Activated naive CD4-positive, alpha-beta T cell treated with anti-CD3 and anti-CD28 coated beads, Interleukin-2, amount 50 U/mL, for 72 hours (primary cell): ENCODE measurements around the gene KATNIP. TPM values are rescaled to one million over a fixed set of nuclear protein-coding genes. Genes with fewer than 3 reads are reported as not detected.
"Not testable (repeated sequence)": the region's sequence is repeated elsewhere in the genome, so short reads cannot be mapped to it uniquely, and the experiment has no call there.

Source experiments
- ATAC-seq, 2 donors: fragments of 150-1000 bp; cut with Tn5 transposase; 2 replicates each; pipeline ENCODE4 v1.10.0; 2021; ENCODE audit warnings: mild to moderate bottlenecking in 2 of 2, moderate library complexity in 2 of 2
- DNase-seq, 2 donors: peaks; one replicate each; pipeline ENCODE4 v3.0.0; 2021 to 2022; ENCODE audit warnings: low spot score in 2 of 2
- H3K27ac Mint-ChIP-seq, 2 donors: one replicate each; pipeline ENCODE4 v1.8.0; 2022; ENCODE audit warnings: mild to moderate bottlenecking in 2 of 2, mixed read lengths in 2 of 2
- H3K36me3 Mint-ChIP-seq, 2 donors: one replicate each; pipeline ENCODE4 v1.8.0; 2022; ENCODE audit warnings: mixed read lengths in 2 of 2
- H3K9me3 Mint-ChIP-seq, 2 donors: one replicate each; pipeline ENCODE4 v1.8.0; 2022; ENCODE audit warnings: mixed read lengths in 2 of 2
- total RNA-seq, 2 donors: library from RNA; stranded (reverse); gene quantifications; one replicate each; pipeline ENCODE4 v1.2.3, GENCODE V29; 2022

Gene KATNIP
- total RNA-seq, 2 donors from 2014 or later, result 15.0 to 18.3 TPM

DNA sequence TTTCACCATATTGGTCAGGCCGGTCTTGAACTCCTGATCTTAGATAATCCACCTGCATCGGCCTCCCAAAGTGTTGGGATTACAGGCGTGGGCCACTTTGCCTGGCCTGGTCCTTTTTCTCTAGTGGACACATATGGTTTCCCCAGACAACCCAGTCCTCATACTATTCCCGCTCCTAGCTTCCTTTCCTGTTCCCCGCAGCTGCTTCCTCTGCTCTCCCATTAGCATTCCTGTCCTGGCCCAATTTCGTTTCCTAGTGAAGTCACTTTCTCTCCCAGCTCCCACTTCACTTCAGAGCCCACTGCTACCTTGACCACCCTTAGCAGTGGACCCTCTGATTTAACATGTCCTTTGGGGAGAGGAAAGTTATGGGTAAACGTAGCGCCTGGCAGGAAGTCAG, 11.3 kb downstream of the KATNIP start:
- ATAC-seq (no peak), DNase-seq (no peak)

DNA sequence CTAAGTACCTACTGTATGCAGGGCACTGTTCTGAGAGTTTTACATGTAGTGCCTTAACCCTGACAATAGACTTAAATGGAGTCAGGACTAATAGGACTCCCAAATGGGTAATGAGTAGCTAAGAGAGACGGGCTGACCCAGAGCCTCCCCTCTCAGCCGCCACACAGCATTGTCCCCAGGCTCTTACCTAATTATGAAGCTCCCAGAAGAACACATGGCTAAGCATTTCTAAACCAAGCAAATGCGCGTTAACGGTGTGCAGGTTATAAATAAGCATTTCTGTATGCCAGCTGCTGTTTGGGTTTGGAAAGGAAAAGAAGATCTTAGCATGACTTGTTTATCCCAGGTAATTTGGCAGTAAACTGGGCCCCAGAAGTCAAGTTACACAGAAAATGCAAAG, 14.3 kb downstream of the KATNIP start:
- Mint-ChIP-seq H3K9me3 (no peaks in the 10 kb centered on the region), H3K36me3 (no peaks in the 10 kb centered on the region), H3K27ac (no peak overlapping the region)
- ATAC-seq (no peak), DNase-seq (no peak)

More for the DNA sequence above, 11.3 kb downstream of the KATNIP start:
- no peak overlapping the region for H3K27ac Mint-ChIP-seq
- H3K9me3 Mint-ChIP-seq, result no peaks in the 10 kb centered on the region
- H3K36me3 Mint-ChIP-seq, result no peaks in the 10 kb centered on the region

DNA sequence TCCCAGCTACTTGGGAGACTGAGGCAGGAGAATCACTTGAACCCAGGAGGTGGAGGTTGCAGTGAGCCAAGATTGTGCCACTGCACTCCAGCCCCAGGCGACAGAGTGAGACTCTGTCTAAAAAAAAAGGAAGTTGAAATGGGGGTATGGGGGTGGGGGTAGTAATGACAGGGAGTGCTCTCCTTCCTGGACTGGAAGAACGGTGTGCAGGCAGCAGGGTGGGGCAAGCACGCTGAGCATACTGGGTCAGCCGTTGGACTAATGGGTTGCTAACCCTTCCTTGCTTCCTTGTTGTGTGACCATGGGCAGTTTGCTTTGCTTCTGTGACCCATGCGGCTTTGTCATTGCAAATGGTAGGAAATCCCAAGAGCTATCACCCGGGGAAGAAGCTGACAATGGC, 16.5 kb downstream of the KATNIP start:
- no peaks in the 10 kb centered on the region for H3K9me3 Mint-ChIP-seq
- ATAC-seq, result no peak

DNA sequence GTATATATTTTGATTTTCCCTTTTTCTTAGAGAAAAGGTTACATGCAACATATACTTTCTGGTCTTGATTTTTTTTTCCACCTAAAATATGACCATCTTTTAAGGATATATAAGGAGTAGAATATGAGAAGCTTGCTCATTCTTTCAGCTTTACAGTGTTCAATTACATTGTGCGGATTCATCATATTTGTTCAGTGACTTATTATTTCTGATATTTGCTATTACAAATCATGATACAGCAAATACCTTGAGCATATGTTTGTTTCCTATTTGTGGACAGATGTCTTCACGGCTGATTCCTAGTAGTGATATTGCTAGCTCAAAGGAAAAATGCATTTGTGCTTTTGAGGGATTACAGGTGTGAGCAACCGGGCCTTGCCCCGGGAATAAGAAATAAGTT, 18.1 kb downstream of the KATNIP start:
- Mint-ChIP-seq H3K27ac (no peak overlapping the region), H3K9me3 (no peaks in the 10 kb centered on the region), H3K36me3 (no peaks in the 10 kb centered on the region)
- no peak for ATAC-seq
- no peak for DNase-seq

More for the DNA sequence above, 16.5 kb downstream of the KATNIP start:
- DNase-seq, result no peak
- H3K36me3 Mint-ChIP-seq, result no peaks in the 10 kb centered on the region
- no peak overlapping the region for H3K27ac Mint-ChIP-seq

DNA sequence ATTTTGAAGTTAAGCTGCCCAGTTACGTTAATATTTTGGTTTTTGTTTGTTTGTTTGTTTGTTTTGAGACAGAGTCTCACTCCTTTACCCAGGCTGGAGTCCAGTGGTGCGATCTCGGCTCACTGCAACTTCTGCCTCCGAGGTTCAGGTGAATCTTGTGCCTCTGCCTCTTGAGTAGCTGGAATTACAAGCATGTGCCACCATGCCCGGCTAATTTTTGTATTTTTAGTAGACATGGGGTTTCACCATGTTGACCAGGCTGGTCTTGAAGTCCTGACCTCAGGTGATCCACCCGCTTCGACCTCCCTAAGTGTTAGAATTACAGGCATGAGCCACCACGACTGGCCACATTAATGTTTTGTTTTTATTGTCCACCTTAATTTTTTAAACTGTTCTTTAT, 21.0 kb downstream of the KATNIP start:
- not testable (repeated sequence) for DNase-seq, H3K9me3 Mint-ChIP-seq, H3K27ac Mint-ChIP-seq, ATAC-seq, H3K36me3 Mint-ChIP-seq

DNA sequence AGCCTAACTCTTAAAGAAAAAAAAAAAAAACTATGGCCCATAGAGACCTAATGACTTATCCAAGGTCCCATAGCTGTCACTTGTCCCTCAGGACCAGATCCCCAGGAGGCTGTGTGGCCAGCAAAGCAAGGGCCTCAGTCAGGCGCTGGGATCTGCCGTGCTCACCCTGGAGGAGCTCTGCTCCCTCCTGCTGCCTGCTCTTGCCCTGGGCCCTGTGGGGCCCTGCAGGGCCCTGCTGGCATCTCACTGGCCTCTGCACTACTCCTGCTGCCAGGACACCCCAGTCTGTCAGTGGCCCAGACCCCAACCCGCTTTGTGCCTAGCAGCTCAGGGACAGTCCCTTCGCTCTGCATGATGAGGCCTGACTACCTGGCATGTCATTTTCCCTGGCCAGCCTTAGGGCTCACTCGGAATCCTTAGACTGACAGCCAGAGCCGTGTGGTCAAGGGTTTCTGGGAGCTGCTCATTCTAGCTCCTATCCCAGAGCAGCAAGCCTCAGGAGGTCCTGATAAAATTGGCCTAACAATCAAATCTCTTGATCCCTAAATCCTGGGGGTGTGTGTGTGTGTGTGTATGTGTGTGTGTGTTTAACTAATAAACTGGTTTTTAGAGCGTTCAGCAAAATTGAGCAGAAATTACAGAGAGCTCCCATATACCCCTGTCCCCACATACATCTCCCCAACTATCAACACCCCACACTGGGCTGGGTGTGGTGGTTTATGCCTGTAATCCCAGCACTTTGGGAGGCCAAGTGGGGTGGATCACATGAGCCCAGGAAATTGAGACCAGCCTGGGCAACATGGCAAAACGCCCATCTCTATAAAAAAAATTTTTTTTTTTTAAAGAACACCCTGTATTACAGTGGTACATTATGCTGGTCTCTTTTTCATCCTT, 21.7 kb downstream of the KATNIP start:
- Mint-ChIP-seq H3K9me3 (no peaks in the 10 kb centered on the region), H3K36me3 (no peaks in the 10 kb centered on the region), H3K27ac (no peak overlapping the region)
- DNase-seq (no peak), ATAC-seq (no peak)

DNA sequence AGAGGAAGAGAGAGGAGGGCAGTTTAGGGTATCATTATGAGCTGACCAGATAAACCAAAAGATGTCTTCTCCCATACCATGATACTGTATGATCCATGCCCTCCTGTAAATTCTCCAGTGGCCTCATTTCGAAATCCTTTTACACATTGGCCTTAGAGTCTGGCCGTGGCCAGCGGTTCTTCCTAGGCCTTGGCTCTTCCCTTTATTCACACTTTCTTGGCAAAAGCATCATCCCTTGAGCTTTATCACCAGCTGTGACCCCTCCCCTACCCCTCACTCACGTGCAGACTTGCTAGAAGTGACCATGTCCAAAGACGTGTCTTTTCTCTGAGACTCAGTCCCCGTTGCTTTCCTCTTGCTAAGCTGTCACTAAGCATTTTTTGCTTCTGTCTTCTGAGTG, 22.8 kb downstream of the KATNIP start:
- ATAC-seq (no peak), DNase-seq (no peak)
- Mint-ChIP-seq H3K36me3 (no peaks in the 10 kb centered on the region), H3K27ac (no peak overlapping the region), H3K9me3 (no peaks in the 10 kb centered on the region)

DNA sequence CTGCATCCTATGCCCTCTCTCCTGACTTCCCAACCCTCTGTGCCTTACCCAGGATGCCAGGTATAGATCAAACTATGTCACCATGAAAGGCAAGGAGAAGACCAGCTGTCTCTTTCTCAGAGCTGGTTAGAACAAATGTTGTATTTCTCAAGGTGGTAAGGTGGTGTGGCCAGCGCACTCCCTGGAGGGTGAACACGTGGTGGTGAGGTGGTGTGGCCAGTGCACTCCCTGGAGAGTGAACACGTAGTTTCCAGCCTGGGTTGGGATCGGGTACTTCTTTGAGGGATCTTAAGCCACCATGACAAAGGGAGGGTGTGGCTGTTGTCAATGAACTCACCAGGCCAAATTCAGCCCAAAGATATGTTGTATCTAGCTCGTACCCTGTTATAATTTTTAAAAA, 26.8 kb downstream of the KATNIP start:
- Mint-ChIP-seq H3K27ac (no peak overlapping the region), H3K36me3 (peaks cover 7 to 10% of the 10 kb centered on the region in 2 donors), H3K9me3 (no peaks in the 10 kb centered on the region)
- DNase-seq (no peak), ATAC-seq (no peak)

DNA sequence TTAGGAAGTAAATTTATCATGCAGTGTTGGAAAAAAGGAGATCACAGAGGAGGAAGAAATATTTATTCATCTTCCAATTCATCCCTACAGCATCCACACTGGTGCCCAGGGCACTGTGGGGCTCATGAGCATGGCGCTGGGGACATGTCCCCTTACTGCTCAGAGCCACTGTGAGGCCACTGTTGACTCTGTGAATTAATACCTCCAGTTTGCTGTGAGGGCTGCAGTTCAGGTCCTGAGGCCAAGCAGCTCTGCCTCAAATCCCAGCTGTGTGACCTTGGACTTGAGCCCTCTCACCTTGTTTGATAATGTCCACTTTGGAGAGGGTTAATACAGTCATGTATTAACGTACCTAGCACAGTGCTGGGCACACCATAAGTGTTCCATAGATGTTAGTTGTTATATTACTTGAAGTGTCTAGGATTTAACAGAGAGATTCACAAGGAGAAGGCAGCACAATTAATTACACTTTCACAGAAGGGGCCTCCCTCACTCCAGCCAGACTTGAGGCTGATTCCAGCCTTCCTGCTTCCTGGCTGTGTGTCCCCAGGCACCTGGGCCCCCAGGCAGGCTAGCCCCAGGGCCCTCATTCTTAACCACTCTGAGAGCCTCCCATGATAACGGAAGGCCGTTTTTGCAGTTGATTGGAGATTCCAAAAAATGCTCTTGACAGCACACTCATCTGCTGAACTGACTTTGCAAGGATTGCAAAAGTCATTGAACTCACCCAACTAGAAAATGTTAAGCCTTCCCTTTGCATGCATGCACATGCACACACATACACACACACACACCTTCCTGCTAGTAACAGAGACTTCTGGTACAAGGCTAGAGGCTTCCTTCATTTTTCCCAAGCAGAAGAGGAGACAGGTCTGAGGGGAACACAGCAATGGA, 29.4 kb downstream of the KATNIP start:
- Mint-ChIP-seq H3K9me3 (no peaks in the 10 kb centered on the region), H3K27ac (peak overlapping the region in 1 of 2 donors; percentile 52), H3K36me3 (peaks cover 15 to 19% of the 10 kb centered on the region in 2 donors)
- DNase-seq (no peak), ATAC-seq (peak; percentile 43)

DNA sequence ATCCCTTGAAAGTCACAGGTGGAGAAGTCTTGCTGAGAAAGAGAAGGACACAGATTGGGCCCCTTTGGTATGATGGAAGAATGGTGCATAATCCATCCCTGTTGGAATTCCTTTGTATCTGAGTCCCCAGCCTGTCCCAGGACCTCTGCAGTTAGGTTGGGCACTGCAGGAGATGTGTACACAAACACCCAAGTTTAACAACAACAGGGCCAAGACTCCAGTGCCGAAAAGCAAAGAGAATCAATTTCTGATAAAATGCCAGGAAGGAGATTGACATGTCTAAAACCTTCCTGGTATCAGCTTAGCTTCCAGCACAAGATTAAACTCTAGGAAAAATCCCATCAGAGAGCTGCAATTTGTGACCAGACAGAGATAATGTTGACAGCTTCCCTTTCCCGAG, 32.9 kb downstream of the KATNIP start:
- ATAC-seq (no peak), DNase-seq (no peak)
- H3K9me3 Mint-ChIP-seq, result no peaks in the 10 kb centered on the region
- H3K36me3 Mint-ChIP-seq, result peaks cover 15 to 19% of the 10 kb centered on the region in 2 donors
- no peak overlapping the region for H3K27ac Mint-ChIP-seq

DNA sequence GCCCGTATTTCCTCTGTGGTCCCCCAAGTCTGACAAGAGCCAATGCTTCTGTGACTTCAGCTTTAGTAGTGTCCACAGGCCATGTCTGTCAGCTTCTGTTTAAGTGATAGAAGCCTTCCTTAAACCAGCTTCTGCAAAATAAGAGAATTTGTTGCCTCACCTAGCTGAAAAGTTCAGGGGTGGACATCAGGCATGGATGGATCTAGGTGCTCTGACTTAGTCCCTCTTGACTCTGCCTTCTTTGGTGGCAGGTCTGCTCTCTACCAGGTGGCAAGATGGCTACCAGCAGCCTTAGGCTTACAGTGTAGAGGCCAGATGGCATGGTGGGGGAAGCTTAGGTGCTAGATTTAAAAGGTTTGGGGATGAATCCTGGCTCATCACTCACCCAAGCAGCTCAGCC, 33.7 kb downstream of the KATNIP start:
- Mint-ChIP-seq H3K36me3 (peaks cover 15 to 19% of the 10 kb centered on the region in 2 donors), H3K27ac (no peak overlapping the region), H3K9me3 (no peaks in the 10 kb centered on the region)
- DNase-seq, result no peak
- no peak for ATAC-seq

DNA sequence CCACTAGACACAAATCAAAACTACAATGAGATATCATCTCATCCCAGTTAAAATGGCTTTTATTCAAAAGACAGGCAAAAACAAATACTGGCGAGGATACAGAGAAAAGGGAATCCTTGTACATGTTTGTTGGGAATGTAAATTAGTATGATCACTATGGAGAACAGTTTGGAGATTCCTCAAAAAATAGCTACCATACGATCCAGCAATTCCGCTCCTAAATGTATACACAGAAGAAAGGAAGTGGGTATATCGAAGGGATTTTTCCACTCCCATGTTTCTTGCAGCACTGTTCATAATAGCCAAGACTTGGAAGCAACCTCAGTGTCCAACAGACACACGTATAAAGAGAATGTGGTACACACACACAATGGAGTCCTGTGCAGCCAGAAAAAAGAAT, 35.3 kb downstream of the KATNIP start:
- DNase-seq (no peak), ATAC-seq (no peak)
- no peaks in the 10 kb centered on the region for H3K9me3 Mint-ChIP-seq
- peak overlapping the region in 1 of 2 donors; percentile 30 for H3K27ac Mint-ChIP-seq
- H3K36me3 Mint-ChIP-seq, result peaks cover 12 to 17% of the 10 kb centered on the region in 2 donors

DNA sequence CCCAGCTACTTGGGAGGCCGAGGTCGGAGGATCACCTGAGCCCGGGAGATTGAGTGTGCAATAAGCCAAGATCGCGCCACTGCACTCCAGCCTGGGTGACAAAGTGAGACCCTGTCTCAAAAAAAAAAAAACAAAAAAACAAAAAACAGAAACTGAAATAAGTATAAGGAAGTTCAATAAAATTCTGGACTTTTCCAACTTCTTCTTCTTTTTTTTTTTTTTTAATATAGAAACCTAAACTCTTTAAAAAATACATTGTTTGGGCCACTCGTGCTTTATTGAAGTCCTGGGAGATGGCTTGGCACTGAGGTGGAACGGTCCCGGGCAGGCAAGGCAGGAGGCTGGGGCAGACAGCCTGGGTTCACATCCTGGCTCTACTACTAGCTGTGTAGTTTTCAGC, 36.8 kb downstream of the KATNIP start:
- no peak for ATAC-seq
- H3K9me3 Mint-ChIP-seq, result no peaks in the 10 kb centered on the region
- H3K27ac Mint-ChIP-seq, result no peak overlapping the region
- H3K36me3 Mint-ChIP-seq, result peaks cover 13 to 19% of the 10 kb centered on the region in 2 donors
- no peak for DNase-seq

DNA sequence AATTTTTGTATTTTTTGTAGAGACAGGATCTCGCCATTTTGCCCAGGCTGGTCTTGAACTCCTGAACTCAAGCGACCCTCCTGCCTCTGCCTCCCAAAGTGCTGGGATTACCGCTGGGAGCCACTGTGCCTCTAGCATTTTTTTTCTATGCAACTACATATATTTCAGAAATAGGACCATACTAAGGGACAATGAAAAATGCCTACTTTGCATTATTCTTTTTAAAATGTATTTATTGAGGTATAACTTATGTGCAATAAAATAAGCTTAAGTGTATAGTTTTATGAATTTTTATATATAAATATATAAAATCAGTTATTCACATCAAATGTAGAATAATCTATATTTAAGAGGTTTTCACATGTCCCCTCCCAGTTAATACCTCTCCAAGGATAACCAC, 38.1 kb downstream of the KATNIP start:
- peaks cover 8 to 13% of the 10 kb centered on the region in 2 donors for H3K36me3 Mint-ChIP-seq

DNA sequence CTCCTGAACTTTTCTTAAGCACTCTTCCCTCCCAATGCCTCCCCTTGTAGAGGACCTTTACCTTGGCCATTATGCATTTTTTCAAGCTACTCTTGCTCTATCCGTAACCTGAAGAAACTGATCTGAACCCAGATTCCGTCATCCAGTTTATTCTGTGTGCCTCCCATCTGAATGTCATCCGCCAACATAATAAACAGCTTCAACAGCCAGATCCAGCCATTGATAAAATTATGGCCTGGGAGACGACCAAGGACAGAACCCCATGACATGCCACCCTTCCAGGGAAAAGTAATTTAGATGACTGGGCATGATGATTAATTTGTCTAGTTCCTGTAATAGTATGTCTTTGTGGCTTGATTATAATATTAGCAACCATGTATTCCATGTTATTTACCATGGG, 41.9 kb downstream of the KATNIP start:
- H3K27ac Mint-ChIP-seq, result no peak overlapping the region
- DNase-seq (no peak), ATAC-seq (no peak)
- H3K9me3 Mint-ChIP-seq, result no peaks in the 10 kb centered on the region
- H3K36me3 Mint-ChIP-seq, result peaks cover 4 to 11% of the 10 kb centered on the region in 2 donors

More for the DNA sequence above, 38.1 kb downstream of the KATNIP start:
- no peak for DNase-seq
- Mint-ChIP-seq H3K9me3 (no peaks in the 10 kb centered on the region), H3K27ac (no peak overlapping the region)
- no peak for ATAC-seq

DNA sequence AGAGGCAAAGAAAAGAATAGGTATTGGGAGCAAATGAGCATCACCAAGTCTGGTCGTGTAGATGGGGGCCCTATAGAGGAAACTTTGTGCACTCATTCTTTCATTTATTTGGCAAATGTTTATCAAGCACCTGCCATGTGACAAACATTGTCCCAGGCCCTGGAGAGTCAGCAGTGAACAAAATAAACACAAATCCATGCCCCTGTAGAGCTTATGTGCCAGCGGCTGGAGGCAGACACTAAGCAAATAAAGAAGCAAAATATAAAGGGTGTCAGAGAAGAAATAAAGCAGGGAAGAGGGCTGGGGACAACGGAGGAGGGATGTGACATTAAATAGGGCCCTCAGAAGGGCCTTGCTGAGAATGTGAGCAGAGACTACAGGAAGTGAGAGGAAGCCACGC, 45.5 kb downstream of the KATNIP start:
- Mint-ChIP-seq H3K36me3 (peaks cover 0 to 8% of the 10 kb centered on the region in 2 donors), H3K9me3 (no peaks in the 10 kb centered on the region), H3K27ac (peak overlapping the region in 1 of 2 donors; percentile 16)
- DNase-seq, result no peak
- ATAC-seq, result no peak

DNA sequence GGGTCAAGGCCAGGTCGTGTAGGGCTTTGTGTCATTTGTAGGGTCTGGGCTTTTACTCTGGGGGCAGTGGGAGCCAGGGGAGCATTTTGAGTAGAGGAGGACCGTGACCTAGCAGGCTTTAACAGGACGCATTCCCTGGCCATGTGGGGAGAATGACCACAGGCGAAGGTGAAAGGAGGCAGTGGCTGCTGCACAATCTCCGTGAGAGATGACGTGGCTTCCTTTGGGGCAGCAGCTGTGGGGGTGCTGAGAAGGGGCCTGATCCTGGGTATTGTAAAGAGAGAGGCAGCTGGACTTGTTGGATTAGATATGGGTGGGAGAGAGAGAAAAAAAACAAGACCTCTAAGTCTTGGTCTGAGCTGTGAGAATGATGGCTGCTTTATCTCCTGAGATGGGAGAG, 46.0 kb downstream of the KATNIP start:
- ATAC-seq, result no peak
- H3K36me3 Mint-ChIP-seq, result peaks cover 0 to 3% of the 10 kb centered on the region in 2 donors

More for the DNA sequence above, 46.0 kb downstream of the KATNIP start:
- no peak for DNase-seq
- no peak overlapping the region for H3K27ac Mint-ChIP-seq
- no peaks in the 10 kb centered on the region for H3K9me3 Mint-ChIP-seq
